Measurements from ENCODE around the gene NR3C2. TPM values are rescaled to one million over a fixed set of nuclear protein-coding genes. Genes with fewer than 3 reads are reported as not detected.
"Not testable (repeated sequence)": the region's sequence is repeated elsewhere in the genome, so short reads cannot be mapped to it uniquely, and the experiment has no call there.

Gene NR3C2
- total RNA-seq, 2 donors from 2014 or later = 14.6 to 17.4 TPM

DNA sequence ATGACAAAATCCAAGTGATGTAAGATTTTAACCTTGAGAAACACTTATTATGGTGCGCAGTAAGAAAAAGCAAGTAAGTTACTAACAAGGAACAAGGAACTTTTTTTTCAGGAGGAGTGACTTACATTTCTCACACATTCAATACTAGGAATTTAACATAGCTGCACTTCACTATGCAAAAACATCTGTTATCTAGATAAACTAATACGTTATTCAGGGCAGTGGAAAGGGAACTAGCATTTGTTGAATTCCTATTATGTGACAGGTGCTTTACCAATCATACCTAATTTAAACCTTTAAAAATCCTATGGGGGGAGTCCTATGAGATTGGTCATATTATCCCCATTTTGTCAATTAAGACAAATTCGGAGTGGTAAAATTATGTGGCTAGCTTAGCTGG, 238.0 kb downstream of the NR3C2 start:
- H3K4me3 ChIP-seq = no peak overlapping the region
- WGBS = 75% methylated on average over 3 of the region's 3 CpGs
- TF ChIP-seq POLR2A (IDR thresholded peaks at IDR 0.05) (no peak), CTCF (IDR thresholded peaks at IDR 0.05) (no peak), POLR2AphosphoS5 (IDR thresholded peaks at IDR 0.05) (no peak)
- H3K27ac ChIP-seq = no peak overlapping the region
- intact Hi-C loops (cut with DNase I) = no loop called here
- no peaks in the 10 kb centered on the region for H3K4me1 ChIP-seq (replicated peaks)
- H3K27me3 ChIP-seq (replicated peaks; ENCODE audit: insufficient read depth) = no peaks in the 10 kb centered on the region
- no peaks in the 10 kb centered on the region for H3K9me3 ChIP-seq
- no peak for DNase-seq (ENCODE audit: low spot score)
- H3K36me3 ChIP-seq = no peaks in the 10 kb centered on the region

- WGBS = 31% methylated on average over 14 of the region's 14 CpGs
- no peak overlapping the region for H3K27ac ChIP-seq
- intact Hi-C loops (cut with DNase I) = no loop called here
These were observed 238.9 kb downstream of the NR3C2 start for GRCh38 chr4:148203056-148203898.

DNA sequence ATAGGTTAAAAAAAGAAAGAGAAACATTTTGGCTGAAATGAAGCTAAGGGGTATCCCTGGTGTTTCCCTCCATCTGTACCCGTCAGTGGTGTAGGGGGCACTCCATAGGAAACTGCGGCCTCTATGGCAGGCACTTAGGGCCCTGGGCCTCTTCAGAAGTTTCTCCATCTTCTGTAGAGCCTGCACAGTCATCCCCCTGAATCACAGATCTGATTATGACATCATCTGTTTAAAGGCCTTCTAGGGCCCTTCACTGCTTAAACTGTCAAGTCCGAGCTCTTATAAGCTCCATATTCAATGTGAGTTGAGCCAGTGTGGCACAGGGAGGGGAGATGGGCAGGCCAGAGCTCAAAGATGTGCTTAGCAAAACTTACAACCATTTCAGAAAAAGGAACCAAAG, 241.3 kb downstream of the NR3C2 start:
- TF ChIP-seq CTCF (IDR thresholded peaks at IDR 0.05) (no peak), POLR2A (IDR thresholded peaks at IDR 0.05) (no peak)
- 100% methylated on average over 3 of the region's 3 CpGs for WGBS
- H3K4me1 ChIP-seq (replicated peaks) = no peaks in the 10 kb centered on the region
- H3K4me3 ChIP-seq = no peak overlapping the region
- no peaks in the 10 kb centered on the region for H3K9me3 ChIP-seq
- no peaks in the 10 kb centered on the region for H3K36me3 ChIP-seq
- no peaks in the 10 kb centered on the region for H3K27me3 ChIP-seq (replicated peaks; ENCODE audit: insufficient read depth)
- intact Hi-C loops (cut with DNase I) = no loop called here
- no peak for DNase-seq (ENCODE audit: low spot score)
- no peak overlapping the region for H3K27ac ChIP-seq

More at GRCh38 chr4:148203056-148203898, 238.9 kb downstream of the NR3C2 start:
- Histone ChIP-seq H3K4me3 (no peak overlapping the region), H3K36me3 (no peaks in the 10 kb centered on the region), H3K27me3 (replicated peaks; ENCODE audit: insufficient read depth) (no peaks in the 10 kb centered on the region), H3K9me3 (no peaks in the 10 kb centered on the region), H3K4me1 (replicated peaks) (no peaks in the 10 kb centered on the region)
- no peak for TF ChIP-seq CTCF (IDR thresholded peaks at IDR 0.05)
- TF ChIP-seq POLR2AphosphoS5 (IDR thresholded peaks at IDR 0.05) = no peak
- TF ChIP-seq POLR2A (IDR thresholded peaks at IDR 0.05) = no peak
- DNase-seq (ENCODE audit: low spot score) = no peak

GRCh38 chr4:148196164-148196563, 246.1 kb downstream of the NR3C2 start:
- Histone ChIP-seq H3K27ac (no peak overlapping the region), H3K4me3 (no peak overlapping the region), H3K9me3 (no peaks in the 10 kb centered on the region), H3K27me3 (replicated peaks; ENCODE audit: insufficient read depth) (no peaks in the 10 kb centered on the region), H3K36me3 (no peaks in the 10 kb centered on the region), H3K4me1 (replicated peaks) (no peaks in the 10 kb centered on the region)
- 79% methylated on average over 1 of the region's 1 CpG for WGBS
- intact Hi-C loops (cut with DNase I) = no loop called here
- no peak for DNase-seq (ENCODE audit: low spot score)
- TF ChIP-seq POLR2AphosphoS5 (IDR thresholded peaks at IDR 0.05) = no peak
- no peak for TF ChIP-seq POLR2A (IDR thresholded peaks at IDR 0.05)
- no peak for TF ChIP-seq CTCF (IDR thresholded peaks at IDR 0.05)

GRCh38 chr4:148192526-148192925, 249.7 kb downstream of the NR3C2 start:
- Histone ChIP-seq H3K27me3 (replicated peaks; ENCODE audit: insufficient read depth) (no peaks in the 10 kb centered on the region), H3K27ac (no peak overlapping the region), H3K9me3 (no peaks in the 10 kb centered on the region), H3K4me3 (no peak overlapping the region), H3K4me1 (replicated peaks) (no peaks in the 10 kb centered on the region), H3K36me3 (no peaks in the 10 kb centered on the region)
- 86% methylated on average over 3 of the region's 3 CpGs for WGBS
- no peak for TF ChIP-seq POLR2AphosphoS5 (IDR thresholded peaks at IDR 0.05)
- no peak for TF ChIP-seq CTCF (IDR thresholded peaks at IDR 0.05)
- TF ChIP-seq POLR2A (IDR thresholded peaks at IDR 0.05) = no peak
- intact Hi-C loops (cut with DNase I) = no loop called here
- no peak for DNase-seq (ENCODE audit: low spot score)

DNA sequence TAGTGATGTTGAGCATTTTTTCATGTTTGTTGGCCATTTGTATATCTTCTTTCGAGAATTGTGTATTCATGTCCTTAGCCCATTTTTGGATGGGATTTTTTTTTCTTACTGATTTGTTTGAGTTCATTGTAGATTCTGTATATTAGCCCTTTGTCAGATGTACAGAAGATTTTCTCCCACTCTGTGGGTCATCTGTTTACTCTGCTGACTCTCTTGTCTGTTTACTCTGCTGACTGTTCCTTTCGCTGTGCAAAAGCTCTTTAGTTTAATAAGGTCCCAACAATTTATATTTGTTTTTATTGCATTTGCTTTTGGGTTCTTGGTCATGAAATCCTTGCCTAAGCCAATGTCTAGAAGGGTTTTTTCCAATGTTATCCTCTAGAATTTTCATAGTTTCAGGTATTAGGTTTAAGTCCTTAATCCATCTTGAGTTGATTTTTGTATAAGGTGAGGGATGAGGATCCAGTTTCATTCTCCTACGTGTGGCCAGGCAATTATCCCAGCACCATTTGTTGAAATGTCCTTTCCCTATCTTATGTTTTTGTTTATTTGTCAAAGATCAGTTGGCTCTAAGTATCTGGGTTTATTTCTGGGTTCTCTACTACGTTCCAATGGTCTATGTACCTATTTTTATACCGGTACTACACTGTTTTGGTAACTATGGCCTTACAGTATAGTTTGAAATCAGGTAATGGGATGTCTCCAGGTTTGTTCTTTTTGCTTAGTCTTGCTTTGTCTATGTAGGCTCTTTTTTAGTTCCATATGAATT, 254.6 kb downstream of the NR3C2 start:
- 82% methylated on average over 5 of the region's 5 CpGs for WGBS
- H3K36me3 ChIP-seq = not testable (repeated sequence)

More for the DNA sequence above, 254.6 kb downstream of the NR3C2 start:
- H3K27me3 ChIP-seq (replicated peaks; ENCODE audit: insufficient read depth); intact Hi-C loops (cut with DNase I); H3K9me3 ChIP-seq; H3K27ac ChIP-seq; DNase-seq (ENCODE audit: low spot score); H3K4me3 ChIP-seq; H3K4me1 ChIP-seq (replicated peaks): not testable (repeated sequence)

All from prostate gland (tissue), 2 donors.